Activated effector memory CD4-positive, alpha-beta T cell treated with anti-CD3 and anti-CD28 coated beads, Interleukin-2, amount 50 U/mL, for 16 hours (primary cell): ENCODE data around the gene SHH.

Experiments used
- DNase-seq: peaks from one replicate; pipeline ENCODE4 v3.0.0-alpha.2; 2020

SHH gene

GRCh38 chr7:155811895-155812761, at the start of gene SHH:
Gene SHH, minus strand, starts transcription at chr7:155812463. Its CDS starts 341 bp downstream, at chr7:155812122.
- DNase-seq = no peak

- DNase-seq = peak; percentile 12
These were observed 49.2 kb upstream of the SHH start for GRCh38 chr7:155861480-155861868.

- DNase-seq = peak; percentile 41
These were observed 48.7 kb upstream of the SHH start for GRCh38 chr7:155860840-155861479.

GRCh38 chr7:155860461-155860839, 48.2 kb upstream of the SHH start:
- DNase-seq = peak; percentile 19

- DNase-seq = peak; percentile 25
These were observed 46.3 kb upstream of the SHH start for GRCh38 chr7:155858521-155859061.

GRCh38 chr7:155857141-155857540, 44.9 kb upstream of the SHH start:
- DNase-seq = peak; percentile 6

GRCh38 chr7:155856656-155857055, 44.4 kb upstream of the SHH start:
- DNase-seq = peak; percentile 27

GRCh38 chr7:155852426-155853301, 40.4 kb upstream of the SHH start:
- DNase-seq = peak; percentile 19

- peak; percentile 52 for DNase-seq
These were observed 39.6 kb upstream of the SHH start for GRCh38 chr7:155851892-155852291.

- peak; percentile 13 for DNase-seq
These were observed 38.8 kb upstream of the SHH start for GRCh38 chr7:155850766-155851678.

- DNase-seq = peak; percentile 25
These were observed 37.8 kb upstream of the SHH start for GRCh38 chr7:155850001-155850436.

GRCh38 chr7:155848691-155849669, 36.7 kb upstream of the SHH start:
- peak; percentile 53 for DNase-seq

GRCh38 chr7:155847821-155848435, 35.7 kb upstream of the SHH start:
- DNase-seq = peak; percentile 31

GRCh38 chr7:155846936-155847335, 34.7 kb upstream of the SHH start:
- DNase-seq = peak; percentile 42

- DNase-seq = peak; percentile 5
These were observed 33.9 kb upstream of the SHH start for GRCh38 chr7:155846156-155846555.

- peak; percentile 46 for DNase-seq
These were observed 33.0 kb upstream of the SHH start for GRCh38 chr7:155845226-155845625.

GRCh38 chr7:155844526-155844925, 32.3 kb upstream of the SHH start:
- peak; percentile 46 for DNase-seq

GRCh38 chr7:155844019-155844453, 31.8 kb upstream of the SHH start:
- DNase-seq = peak; percentile 34

GRCh38 chr7:155843426-155844018, 31.3 kb upstream of the SHH start:
- DNase-seq = peak; percentile 5
